Glutamatergic neuron (in vitro differentiated cells): ENCODE data around the gene SAMD4A. TPM values are rescaled to one million over a fixed set of nuclear protein-coding genes. Genes with fewer than 3 reads are reported as not detected.

Experiments used
- DNase-seq: peaks from one replicate; pipeline ENCODE4 v3.0.0; 2022
- H3K27ac Mint-ChIP-seq: one replicate; pipeline ENCODE4 v1.8.0; 2020; ENCODE audit warnings: mild to moderate bottlenecking, mixed read lengths, inconsistent platforms; ENCODE audit not compliant: unreplicated experiment
- H3K27me3 Mint-ChIP-seq: one replicate; pipeline ENCODE4 v1.8.0; 2020; ENCODE audit warnings: mild to moderate bottlenecking, moderate library complexity, mixed read lengths, inconsistent platforms; ENCODE audit not compliant: unreplicated experiment
- H3K36me3 Mint-ChIP-seq: one replicate; pipeline ENCODE4 v1.8.0; 2020; ENCODE audit warnings: mild to moderate bottlenecking, mixed read lengths, inconsistent platforms; ENCODE audit not compliant: unreplicated experiment
- H3K4me1 Mint-ChIP-seq: one replicate; pipeline ENCODE4 v1.8.0; 2020; ENCODE audit warnings: mild to moderate bottlenecking, low read depth, mixed read lengths, inconsistent platforms; ENCODE audit not compliant: unreplicated experiment
- H3K4me3 Mint-ChIP-seq: one replicate; pipeline ENCODE4 v1.8.0; 2020; ENCODE audit warnings: mild to moderate bottlenecking, mixed read lengths, inconsistent platforms; ENCODE audit not compliant: unreplicated experiment
- H3K9me3 Mint-ChIP-seq: one replicate; pipeline ENCODE4 v1.8.0; 2020; ENCODE audit warnings: mild to moderate bottlenecking, moderate library complexity, mixed read lengths, inconsistent platforms; ENCODE audit not compliant: unreplicated experiment
- total RNA-seq: library from RNA; stranded (reverse); fragmentation: NEBNext Ultra II Directional; extraction: Animal tissue kit (Norgen Biotek cat#: 25700); gene quantifications from one replicate; pipeline ENCODE4 v1.2.1, GENCODE V29; 2021; ENCODE audit not compliant: unreplicated experiment
- TF ChIP-seq, protein P1 (sequence below): fragments of 200-600 bp; sonication (generic); IDR thresholded peaks from one replicate; pipeline ENCODE4 v1.5.0; 2021; ENCODE audit not compliant: partially characterized antibody, unreplicated experiment

Gene SAMD4A
- total RNA-seq, 1 donor from 2014 or later: 0.56 TPM

DNA sequence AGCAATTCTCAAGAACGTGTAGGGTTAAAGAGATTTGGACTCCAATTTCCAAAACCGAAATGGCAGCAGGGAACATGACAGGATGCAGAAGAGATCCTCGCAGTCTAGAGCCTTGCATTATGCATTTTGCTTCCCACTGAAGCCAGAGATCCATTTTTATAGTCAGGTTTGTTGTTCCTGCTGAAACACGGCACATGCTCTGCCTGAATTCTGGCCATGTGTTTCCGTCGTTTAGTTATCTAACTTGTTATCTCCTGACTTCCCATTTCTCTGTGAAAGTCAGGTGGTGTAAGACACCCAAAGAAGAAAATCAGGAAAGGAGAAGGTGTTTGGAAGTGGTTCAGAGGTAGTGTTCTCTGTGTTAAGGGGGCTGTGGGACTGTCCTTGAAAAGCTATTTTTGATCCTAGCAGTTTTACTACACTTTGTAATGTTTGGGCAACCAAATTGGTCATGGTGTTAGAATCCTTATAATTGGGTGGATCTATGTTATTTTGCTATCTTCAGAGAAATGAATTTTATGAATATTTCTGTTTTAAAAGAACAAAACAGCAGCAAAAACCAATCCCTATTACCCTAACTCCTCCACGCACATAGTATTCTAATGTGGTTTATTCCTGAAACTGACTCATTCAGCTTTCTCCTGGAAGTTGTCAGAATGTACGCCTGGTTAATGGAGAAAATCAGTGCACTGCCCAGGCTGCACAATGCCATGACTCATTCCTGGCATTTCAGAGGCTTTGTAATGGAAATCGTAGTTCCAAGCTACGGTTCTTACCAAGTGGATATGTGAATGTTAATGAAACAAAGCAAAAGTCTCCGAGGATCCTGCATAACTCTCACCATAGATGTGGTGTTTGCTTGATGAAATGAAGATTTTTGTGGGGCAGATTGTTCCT lies 110.1 kb downstream of the SAMD4A start:
- TF ChIP-seq, protein P1, sequence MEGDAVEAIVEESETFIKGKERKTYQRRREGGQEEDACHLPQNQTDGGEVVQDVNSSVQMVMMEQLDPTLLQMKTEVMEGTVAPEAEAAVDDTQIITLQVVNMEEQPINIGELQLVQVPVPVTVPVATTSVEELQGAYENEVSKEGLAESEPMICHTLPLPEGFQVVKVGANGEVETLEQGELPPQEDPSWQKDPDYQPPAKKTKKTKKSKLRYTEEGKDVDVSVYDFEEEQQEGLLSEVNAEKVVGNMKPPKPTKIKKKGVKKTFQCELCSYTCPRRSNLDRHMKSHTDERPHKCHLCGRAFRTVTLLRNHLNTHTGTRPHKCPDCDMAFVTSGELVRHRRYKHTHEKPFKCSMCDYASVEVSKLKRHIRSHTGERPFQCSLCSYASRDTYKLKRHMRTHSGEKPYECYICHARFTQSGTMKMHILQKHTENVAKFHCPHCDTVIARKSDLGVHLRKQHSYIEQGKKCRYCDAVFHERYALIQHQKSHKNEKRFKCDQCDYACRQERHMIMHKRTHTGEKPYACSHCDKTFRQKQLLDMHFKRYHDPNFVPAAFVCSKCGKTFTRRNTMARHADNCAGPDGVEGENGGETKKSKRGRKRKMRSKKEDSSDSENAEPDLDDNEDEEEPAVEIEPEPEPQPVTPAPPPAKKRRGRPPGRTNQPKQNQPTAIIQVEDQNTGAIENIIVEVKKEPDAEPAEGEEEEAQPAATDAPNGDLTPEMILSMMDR: no peak
- no peak overlapping the region for H3K4me3 Mint-ChIP-seq
- H3K36me3 Mint-ChIP-seq: no peaks in the 10 kb centered on the region
- peaks cover 1% of the 10 kb centered on the region for H3K27me3 Mint-ChIP-seq
- no peak for DNase-seq
- H3K9me3 Mint-ChIP-seq: peaks cover 1% of the 10 kb centered on the region
- H3K4me1 Mint-ChIP-seq: peaks cover 4% of the 10 kb centered on the region
- no peak overlapping the region for H3K27ac Mint-ChIP-seq

DNA sequence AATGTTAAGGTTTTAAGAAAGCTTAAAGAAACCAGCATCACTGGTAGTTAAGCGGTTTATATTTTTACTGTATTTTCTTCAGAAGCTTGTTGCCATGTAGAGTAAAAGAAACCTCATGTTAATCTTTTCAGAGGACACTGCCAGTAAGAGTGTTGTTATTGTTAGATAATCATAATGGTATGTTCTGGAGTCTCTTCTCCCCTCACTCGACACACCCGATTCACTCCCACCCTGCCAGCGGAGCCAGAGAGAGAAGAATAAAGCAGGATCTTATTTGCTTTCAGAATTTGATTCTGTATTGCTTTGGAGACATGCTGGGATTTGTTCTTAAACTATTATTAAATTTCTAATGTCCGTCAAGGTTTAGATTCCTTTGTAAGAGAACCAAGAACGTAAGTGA lies 113.7 kb downstream of the SAMD4A start:
- TF ChIP-seq, protein P1: no peak
- H3K4me3 Mint-ChIP-seq: no peak overlapping the region
- no peak for DNase-seq
- no peaks in the 10 kb centered on the region for H3K27me3 Mint-ChIP-seq
- no peak overlapping the region for H3K27ac Mint-ChIP-seq
- H3K4me1 Mint-ChIP-seq: no peaks in the 10 kb centered on the region
- peaks cover 4% of the 10 kb centered on the region for H3K9me3 Mint-ChIP-seq
- no peaks in the 10 kb centered on the region for H3K36me3 Mint-ChIP-seq

DNA sequence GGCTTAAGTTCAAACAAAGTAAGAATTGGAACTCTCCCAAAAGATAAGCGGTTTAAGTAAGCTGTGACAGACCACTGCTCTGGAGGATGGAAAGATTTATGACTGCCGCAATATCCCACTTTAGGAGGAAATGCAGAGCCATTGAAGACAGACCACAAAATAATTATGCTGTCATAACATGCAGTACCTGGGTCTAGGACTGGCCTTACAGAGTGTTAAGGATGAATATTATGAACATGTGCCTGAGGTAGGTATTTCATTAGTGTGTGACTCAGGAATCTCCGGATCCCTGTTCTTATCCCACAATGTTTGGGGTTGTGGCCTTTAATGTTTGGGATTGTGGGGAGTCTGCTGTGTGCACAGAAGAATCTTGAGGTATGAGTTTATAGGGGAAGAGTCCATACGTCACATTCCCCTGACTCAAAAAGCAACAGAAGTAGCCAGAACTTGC lies 114.9 kb downstream of the SAMD4A start:
- Mint-ChIP-seq H3K27ac (no peak overlapping the region), H3K27me3 (no peaks in the 10 kb centered on the region), H3K36me3 (no peaks in the 10 kb centered on the region), H3K4me3 (no peak overlapping the region), H3K9me3 (peaks cover 4% of the 10 kb centered on the region), H3K4me1 (no peaks in the 10 kb centered on the region)
- DNase-seq: no peak
- TF ChIP-seq, protein P1: no peak

DNA sequence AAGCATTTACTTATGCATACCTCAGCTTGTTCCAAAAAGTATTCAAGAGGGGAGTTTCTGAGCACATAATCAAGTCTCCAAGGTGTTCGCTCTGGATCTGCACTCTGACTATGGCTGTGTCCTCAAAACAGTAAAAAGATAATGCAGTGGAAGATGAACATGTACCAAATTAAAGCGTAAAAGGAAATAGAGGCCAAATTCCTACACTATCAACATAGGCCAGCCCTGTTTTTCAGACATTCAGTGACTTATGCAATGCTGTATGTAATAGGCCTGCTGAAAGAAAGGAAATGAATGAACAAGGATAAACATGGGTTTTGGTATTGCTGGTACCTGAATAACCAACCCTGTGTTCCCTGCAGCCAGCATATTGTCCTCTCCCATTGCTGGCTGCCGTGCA lies 115.7 kb downstream of the SAMD4A start:
- Mint-ChIP-seq H3K4me1 (no peaks in the 10 kb centered on the region), H3K9me3 (peaks cover 4% of the 10 kb centered on the region), H3K27me3 (no peaks in the 10 kb centered on the region), H3K27ac (no peak overlapping the region), H3K36me3 (no peaks in the 10 kb centered on the region), H3K4me3 (no peak overlapping the region)
- TF ChIP-seq, protein P1: no peak
- DNase-seq: no peak
